Mammary epithelial cell (primary cell): ENCODE measurements around the gene TSGA10.

Experiments
- CTCF ChIP-seq, 2 donors: IDR thresholded peaks in 1 of 2; conservative IDR thresholded peaks in 1 of 2; 2 replicates each; pipeline ENCODE4 v1.5.1; 2011 to 2012; ENCODE audit warnings: inconsistent platforms in 2 of 2, low read length in 2 of 2, mild to moderate bottlenecking in 2 of 2, control low read depth in 1 of 2, low read depth in 1 of 2; ENCODE audit not compliant: insufficient read depth in 1 of 2; ENCODE audit errors: extremely low read depth in 1 of 2
- EZH2 ChIP-seq: IDR thresholded peaks from 2 replicates; pipeline ENCODE4 v1.6.1; 2012; ENCODE audit warnings: low read length, inconsistent platforms, borderline replicate concordance

- TF ChIP-seq EZH2 (no peak), CTCF (conservative IDR thresholded peaks at IDR 0.05 in 1 of 2, IDR thresholded peaks at IDR 0.05 in 1 of 2; ENCODE audit: extremely low read depth in 1 of 2, insufficient read depth in 1 of 2, low read depth in 1 of 2, low read length in 2 of 2) (no peak)
These were observed 82.2 kb downstream of the TSGA10 start for GRCh38 chr2:99072551-99072950.
